ENCODE measurements around the gene ZNF592. TPM values are rescaled to one million over a fixed set of nuclear protein-coding genes. Genes with fewer than 3 reads are reported as not detected.

ZNF592 gene
- total and polyA plus RNA-seq, 9 of the 15 experiments (the other 6 are each of a cell fraction or from before 2014, with no cell fraction given) = 0.88 to 23.8 (median 7.4) TPM

DNA sequence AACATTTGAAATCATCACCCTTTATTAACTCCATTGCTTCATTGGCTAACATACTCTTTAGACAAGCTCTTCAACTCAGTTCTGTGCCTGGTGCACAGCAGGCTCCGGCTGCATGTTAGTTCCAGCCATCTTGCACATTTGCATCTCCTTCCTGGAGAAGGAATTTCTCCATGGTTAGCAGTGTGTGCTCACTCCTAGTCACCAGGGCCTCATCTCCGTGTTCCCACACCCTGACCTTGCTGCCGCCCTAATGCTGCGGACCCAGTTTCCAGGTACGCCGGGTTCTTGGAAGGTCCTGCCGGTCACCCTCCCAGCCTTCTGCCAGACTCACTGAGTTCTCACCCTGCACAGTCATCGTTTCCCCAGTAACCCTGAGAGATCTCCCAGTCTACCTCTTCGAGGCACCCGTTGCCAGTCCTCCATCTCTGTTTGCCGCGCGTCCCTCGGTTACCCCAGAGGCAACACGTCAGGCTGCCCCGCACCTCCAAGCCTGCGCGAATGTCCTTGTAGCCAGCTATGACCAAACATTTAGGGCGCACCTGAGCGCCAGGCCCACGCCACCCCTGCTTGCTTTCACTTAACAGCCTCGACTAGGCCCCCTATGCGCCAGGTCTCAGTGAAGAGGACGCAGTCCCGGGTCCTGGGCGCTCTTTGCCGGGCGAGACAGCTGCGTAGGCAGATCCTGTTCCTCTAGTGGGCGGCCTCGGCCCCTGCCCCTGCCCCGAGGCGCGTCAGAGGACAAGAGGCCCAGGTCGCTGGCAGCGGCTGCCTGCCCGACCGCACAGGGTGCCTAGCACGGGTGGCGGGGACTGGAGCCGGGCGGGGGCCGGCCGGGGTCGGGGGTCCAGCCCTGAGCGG is 747 bp upstream of the ZNF592 start (continued):
- TF ChIP-seq SRF (CRISPR knock-in tag; IDR thresholded peaks at IDR 0.05) (no peak), PHB2 (IDR thresholded peaks at IDR 0.05; ENCODE audit: low read depth) (no peak), RFX1 (IDR thresholded peaks at IDR 0.05) (peak; percentile 61; the same call in 1 of the 2 replicates), RBBP5 (IDR thresholded peaks at IDR 0.05; ENCODE audit: borderline replicate concordance, insufficient read depth, low read length, poor library complexity, severe bottlenecking) (no peak), RB1 (IDR thresholded peaks at IDR 0.05; ENCODE audit: low read depth) (no peak), PML (IDR thresholded peaks at IDR 0.05; ENCODE audit: low read length) (peak; percentile 15; the same call in 1 of the 2 replicates), BRCA1 (IDR thresholded peaks at IDR 0.05) (no peak), BRCA1 (CRISPR knock-in tag; IDR thresholded peaks at IDR 0.05) (no peak), BDP1 (IDR thresholded peaks at IDR 0.05; ENCODE audit: insufficient read depth, insufficient read length) (no peak), CC2D1A (IDR thresholded peaks at IDR 0.05) (no peak), ZNF165 (CRISPR knock-in tag; IDR thresholded peaks at IDR 0.05; ENCODE audit: borderline replicate concordance) (peak; percentile 71; the same call in 1 of the 2 replicates), FOS (IDR thresholded peaks at IDR 0.05; ENCODE audit: extremely low read depth, insufficient read length) (no peak), HMGN3 (IDR thresholded peaks at IDR 0.05; ENCODE audit: borderline replicate concordance, extremely low read depth, insufficient read length, low read depth, low read length) (no peak), SIRT6 (IDR thresholded peaks at IDR 0.05; ENCODE audit: low read depth, low read length) (no peak), SAFB2 (IDR thresholded peaks at IDR 0.05; ENCODE audit: borderline replicate concordance, low read depth, low read length, severe bottlenecking) (no peak), BHLHE40 (IDR thresholded peaks at IDR 0.05; ENCODE audit: low read length) (no peak), NFRKB (IDR thresholded peaks at IDR 0.05; ENCODE audit: low read depth) (0 out of 2 replicates have a peak, but pooled peaks have one; percentile 44), POLR2B (IDR thresholded peaks at IDR 0.05; ENCODE audit: low read depth, partially characterized antibody) (peak; percentile 53), ZNF717 (CRISPR knock-in tag; IDR thresholded peaks at IDR 0.05) (no peak)
- TF ChIP-seq, protein P1, sequence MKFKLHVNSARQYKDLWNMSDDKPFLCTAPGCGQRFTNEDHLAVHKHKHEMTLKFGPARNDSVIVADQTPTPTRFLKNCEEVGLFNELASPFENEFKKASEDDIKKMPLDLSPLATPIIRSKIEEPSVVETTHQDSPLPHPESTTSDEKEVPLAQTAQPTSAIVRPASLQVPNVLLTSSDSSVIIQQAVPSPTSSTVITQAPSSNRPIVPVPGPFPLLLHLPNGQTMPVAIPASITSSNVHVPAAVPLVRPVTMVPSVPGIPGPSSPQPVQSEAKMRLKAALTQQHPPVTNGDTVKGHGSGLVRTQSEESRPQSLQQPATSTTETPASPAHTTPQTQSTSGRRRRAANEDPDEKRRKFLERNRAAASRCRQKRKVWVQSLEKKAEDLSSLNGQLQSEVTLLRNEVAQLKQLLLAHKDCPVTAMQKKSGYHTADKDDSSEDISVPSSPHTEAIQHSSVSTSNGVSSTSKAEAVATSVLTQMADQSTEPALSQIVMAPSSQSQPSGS (CRISPR knock-in tag; IDR thresholded peaks at IDR 0.05) = no peak
- TF ChIP-seq, protein P2, sequence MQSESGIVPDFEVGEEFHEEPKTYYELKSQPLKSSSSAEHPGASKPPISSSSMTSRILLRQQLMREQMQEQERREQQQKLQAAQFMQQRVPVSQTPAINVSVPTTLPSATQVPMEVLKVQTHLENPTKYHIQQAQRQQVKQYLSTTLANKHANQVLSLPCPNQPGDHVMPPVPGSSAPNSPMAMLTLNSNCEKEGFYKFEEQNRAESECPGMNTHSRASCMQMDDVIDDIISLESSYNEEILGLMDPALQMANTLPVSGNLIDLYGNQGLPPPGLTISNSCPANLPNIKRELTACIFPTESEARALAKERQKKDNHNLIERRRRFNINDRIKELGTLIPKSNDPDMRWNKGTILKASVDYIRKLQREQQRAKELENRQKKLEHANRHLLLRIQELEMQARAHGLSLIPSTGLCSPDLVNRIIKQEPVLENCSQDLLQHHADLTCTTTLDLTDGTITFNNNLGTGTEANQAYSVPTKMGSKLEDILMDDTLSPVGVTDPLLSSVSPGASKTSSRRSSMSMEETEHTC (IDR thresholded peaks at IDR 0.05) = no peak
- TF ChIP-seq, protein P3, sequence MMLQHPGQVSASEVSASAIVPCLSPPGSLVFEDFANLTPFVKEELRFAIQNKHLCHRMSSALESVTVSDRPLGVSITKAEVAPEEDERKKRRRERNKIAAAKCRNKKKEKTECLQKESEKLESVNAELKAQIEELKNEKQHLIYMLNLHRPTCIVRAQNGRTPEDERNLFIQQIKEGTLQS (IDR thresholded peaks at IDR 0.05) = no peak
- TF ChIP-seq, protein P3 (CRISPR knock-in tag; conservative IDR thresholded peaks at IDR 0.05) = no peak
- TF ChIP-seq, protein P4, sequence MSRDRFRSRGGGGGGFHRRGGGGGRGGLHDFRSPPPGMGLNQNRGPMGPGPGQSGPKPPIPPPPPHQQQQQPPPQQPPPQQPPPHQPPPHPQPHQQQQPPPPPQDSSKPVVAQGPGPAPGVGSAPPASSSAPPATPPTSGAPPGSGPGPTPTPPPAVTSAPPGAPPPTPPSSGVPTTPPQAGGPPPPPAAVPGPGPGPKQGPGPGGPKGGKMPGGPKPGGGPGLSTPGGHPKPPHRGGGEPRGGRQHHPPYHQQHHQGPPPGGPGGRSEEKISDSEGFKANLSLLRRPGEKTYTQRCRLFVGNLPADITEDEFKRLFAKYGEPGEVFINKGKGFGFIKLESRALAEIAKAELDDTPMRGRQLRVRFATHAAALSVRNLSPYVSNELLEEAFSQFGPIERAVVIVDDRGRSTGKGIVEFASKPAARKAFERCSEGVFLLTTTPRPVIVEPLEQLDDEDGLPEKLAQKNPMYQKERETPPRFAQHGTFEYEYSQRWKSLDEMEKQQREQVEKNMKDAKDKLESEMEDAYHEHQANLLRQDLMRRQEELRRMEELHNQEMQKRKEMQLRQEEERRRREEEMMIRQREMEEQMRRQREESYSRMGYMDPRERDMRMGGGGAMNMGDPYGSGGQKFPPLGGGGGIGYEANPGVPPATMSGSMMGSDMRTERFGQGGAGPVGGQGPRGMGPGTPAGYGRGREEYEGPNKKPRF (IDR thresholded peaks at IDR 0.05; ENCODE audit: low read depth, low read length) = no peak

Measured in K562 (cell line).